Measurements from ENCODE around the gene CSNK1E.

CSNK1E gene

DNA sequence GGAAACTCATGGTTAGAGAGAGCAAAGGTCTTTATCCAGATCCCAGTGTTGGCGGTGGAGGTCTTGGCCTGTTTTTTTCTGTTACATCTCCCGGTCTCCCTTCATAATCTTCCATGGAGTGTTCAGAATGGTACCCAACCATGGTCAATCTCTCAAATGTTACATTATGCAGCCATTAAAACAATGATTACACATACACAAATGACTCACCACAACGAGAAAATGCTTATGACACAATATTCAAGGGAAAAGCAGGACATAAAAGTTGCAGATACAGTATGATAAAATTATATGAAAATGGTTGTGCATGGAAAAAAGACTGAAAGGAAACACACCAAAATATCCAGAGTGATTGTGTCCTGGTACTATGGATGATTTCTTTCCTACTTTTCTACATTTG, 17.8 kb upstream of the CSNK1E start:
- no peak for DNase-seq (ENCODE audit: low read depth in 2 of 3, low spot score in 1 of 3)

DNA sequence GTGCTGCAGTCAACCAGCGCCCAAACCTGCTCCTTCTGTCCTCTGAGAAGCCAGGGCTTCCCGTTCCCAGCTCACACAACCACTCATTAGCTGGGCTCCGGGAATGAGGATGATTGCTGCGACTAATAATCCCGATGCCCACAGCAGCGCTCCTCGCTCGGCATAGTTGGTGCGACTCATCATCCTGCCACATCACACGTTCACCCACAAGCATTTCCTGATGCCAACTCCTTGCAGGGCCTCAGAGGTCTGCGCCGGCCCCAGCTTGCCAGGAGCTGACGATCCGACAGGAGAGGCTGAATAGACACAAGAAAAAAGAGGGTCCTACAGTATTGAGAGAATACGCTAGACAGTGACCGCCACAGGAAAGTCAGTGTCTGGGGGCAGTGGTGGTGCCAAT, 10.6 kb upstream of the CSNK1E start:
- no peak for DNase-seq (ENCODE audit: low read depth in 2 of 3, low spot score in 1 of 3)

GRCh38 chr22:38327396-38327795, 10.2 kb upstream of the CSNK1E start:
- DNase-seq (ENCODE audit: low read depth in 2 of 3, low spot score in 1 of 3), result no peak

- no peak for DNase-seq (ENCODE audit: low read depth in 2 of 3, low spot score in 1 of 3)
Measured at GRCh38 chr22:38325587-38325986, 8.4 kb upstream of the CSNK1E start.

GRCh38 chr22:38320605-38321402, 3.6 kb upstream of the CSNK1E start:
- DNase-seq (ENCODE audit: low read depth in 2 of 3, low spot score in 1 of 3), result no peak

DNA sequence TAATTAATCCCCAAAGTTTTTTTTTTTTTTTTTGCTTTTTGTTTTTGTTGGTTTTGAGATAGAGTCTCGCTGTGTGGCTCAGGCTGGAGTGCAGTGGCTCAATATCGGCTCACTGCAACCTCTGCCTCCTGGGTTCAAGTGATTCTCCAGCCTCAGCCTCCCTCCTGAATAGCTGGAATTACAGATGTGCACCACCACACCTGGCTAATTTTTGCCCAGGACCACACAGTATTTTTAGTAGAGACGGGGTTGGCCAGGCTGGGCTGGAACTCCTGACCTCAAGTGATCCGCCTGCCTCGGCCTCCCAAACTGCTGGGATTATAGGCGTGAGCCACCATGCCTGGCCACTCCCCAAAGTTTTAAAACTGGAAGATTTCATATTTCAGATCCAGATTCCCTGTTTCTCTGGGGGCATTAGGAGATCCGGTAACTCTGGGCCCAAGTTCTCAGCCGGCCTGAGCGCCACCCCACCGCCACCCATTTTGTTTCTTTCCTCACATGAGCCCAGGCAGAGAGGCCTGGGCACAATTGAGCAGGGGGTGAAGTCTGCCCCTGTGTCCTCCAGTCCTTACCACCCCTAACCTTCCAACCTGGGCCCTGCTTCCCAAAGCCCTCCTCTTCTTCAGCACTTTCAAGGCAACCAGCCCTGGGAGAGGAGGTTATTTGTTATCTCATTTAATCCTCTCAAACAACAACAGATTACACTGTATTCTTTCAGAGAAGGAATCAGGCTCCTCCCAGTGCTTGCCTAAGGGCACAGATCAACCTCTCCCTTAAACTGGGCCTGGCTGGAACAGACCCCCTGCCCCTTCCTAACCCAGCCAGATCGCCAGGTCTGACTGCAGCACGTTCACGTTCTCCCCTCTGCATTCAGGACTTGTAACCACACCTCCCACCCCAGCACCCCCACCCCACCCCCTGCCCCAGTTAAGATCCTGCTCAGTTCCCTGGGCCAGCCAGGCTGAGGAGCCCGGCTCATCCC, 1.9 kb upstream of the CSNK1E start:
- DNase-seq (ENCODE audit: low read depth in 2 of 3, low spot score in 1 of 3), result no peak

DNA sequence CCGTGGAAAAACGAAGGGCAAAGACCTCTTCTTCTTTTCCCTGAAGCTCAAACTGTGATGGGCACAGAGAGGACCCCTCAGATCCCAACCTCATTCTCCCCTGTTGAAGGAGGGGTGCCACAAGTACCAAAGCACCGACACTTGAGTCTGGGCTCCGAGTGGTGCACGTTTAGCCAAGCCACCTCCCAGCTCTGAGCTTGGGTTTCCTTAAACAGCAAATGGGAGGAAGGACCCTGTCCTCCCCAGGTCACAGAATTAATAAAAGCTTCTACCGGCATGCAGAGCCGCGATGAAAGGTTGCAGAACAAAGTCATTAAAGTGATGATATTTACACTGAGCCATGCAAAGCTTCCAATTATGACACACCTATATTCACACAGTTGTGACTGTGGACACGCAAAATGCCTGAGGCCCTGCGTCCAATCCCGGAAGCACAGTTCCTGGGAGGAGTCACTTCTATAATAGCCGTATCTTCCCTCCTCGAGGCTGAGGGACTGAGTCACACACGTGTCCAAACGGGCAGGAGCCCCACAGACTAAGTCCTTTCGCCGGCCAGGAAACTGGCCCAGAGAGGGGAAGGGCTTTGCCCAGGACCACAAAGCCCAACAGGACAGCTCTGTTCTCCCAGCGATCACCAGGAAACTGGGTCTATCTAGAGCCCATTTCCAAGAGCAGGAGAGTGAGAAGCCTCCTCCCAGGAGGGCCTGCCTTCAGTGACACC, 922 bp upstream of the CSNK1E start:
- no peak for DNase-seq (ENCODE audit: low read depth in 2 of 3, low spot score in 1 of 3)

- DNase-seq (ENCODE audit: low read depth in 2 of 3, low spot score in 1 of 3), result no peak
Measured at GRCh38 chr22:38316364-38317121, 690 bp downstream of the CSNK1E start.

DNA sequence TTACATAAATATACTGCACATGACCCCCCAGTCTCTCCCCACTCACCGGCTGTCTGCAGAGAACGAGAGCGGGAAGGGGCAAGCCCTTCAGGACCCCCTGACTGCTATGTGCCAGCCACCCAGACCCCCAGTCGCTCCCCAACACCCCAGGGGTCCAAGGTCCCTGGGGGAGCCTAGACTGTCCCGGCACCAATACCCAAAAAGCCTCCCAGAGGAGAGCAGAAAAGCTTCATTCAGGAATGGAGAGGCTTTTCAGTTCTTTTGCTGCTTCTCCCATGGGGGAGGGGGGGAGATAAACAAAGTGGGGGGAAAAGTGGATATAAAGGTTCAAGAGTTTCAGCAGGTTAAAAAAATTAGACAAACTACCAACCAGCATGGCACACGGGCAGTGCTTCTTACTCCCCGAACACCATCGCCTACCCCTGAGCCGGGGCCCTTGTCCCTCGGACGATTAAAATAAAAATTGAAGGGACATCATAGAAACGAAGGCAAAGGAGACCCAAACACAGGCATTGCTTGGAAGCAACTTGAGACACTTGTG, 1.3 kb downstream of the CSNK1E start:
- DNase-seq (ENCODE audit: low read depth in 2 of 3, low spot score in 1 of 3), result no peak

DNA sequence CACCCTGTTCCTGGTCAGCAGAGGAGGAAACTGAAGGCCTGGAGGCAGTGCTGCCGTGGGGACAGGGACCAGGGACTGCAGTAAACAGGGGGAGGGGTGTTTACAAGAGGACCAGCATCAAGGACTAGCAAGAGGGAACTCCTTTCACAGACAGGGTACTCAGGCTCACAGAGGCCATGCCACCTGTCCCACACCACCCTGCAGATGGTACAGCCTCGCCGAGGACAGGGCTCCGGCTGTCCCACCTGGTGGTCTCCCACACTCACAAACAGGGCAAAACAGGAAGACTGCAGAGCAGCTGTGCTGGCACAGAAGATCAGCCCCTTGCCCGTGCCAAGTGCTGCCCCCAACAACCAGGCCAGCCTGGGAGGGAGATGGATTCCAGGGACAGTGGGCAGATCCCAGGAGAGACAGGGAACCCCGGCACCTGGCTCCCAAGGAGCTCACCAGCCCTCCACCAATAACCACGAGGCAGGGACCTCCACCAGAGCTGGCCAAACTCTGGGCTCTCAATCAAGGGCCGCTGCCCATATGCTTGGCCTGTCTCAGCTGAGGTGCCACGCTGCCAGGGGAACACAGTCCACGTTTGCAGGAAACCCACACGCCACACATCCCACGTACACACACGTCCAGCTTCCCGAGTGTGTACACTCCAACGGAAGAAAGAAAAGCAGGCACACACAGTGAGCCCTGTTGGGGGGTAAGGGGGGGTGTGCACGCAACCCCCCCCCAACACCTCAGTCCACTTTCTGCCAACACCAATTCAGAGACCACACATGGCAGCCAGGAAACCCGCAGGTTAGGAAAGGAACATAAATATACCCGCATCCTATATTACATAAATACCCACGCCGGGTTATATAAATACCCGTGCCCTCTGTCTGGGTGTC, 2.1 kb downstream of the CSNK1E start:
- DNase-seq (ENCODE audit: low read depth in 2 of 3, low spot score in 1 of 3), result no peak

GRCh38 chr22:38314051-38314932, 2.9 kb downstream of the CSNK1E start:
- no peak for DNase-seq (ENCODE audit: low read depth in 2 of 3, low spot score in 1 of 3)

DNA sequence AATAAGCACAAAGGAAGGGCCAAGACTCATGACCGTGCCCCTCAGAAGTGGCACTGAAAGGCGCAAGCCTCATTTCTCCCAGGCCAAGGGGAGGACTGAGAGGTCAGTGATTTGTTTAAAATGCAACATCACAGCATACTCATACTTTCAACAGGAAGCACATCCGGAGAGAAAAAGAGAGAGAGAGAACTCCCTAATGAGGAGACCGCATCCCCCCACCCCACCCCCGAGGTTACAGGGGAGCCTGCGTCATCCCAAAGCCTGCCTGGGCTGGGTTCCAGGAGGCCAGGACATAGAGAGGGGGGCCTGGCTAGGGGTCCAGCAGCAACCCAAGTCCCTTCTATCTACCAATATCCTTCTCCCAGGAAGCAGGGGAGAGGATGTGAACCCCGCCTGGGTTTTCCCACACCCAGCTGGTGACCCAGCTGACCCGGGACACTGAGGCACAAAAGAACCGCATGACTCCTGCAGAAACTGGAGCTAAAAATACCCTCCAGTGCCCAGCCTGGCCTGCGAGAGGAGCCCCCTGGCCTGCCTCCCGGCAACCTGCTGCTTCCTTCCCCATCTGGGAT, 3.8 kb downstream of the CSNK1E start:
- no peak for DNase-seq (ENCODE audit: low read depth in 2 of 3, low spot score in 1 of 3)

DNA sequence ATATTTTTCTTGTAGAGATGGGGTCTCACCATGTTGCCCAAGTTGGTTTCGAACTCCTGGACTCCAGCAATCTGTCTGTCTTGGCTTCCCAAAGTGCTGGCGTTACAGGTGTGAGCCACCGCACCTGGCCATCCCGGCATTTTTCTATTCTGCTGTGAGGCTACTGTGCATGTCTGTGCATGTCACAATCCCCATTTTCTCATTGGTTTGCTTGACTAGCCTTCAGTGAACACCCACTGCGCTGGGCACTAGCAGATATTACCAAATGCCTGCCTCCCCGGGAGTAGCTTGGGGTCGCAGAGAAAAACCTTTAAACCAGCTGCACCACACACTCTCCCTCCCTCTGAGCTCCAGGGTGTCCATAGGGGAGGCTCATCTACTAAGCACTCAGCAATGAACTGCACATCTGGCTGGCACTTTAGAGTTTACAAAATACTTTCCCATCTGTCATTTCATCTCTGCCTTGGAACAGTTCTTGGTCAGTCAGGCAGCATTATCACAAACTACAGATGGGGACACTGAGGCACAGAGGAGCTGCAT, 4.9 kb downstream of the CSNK1E start:
- no peak for DNase-seq (ENCODE audit: low read depth in 2 of 3, low spot score in 1 of 3)

GRCh38 chr22:38311323-38311620, 6.0 kb downstream of the CSNK1E start:
- DNase-seq (ENCODE audit: low read depth in 2 of 3, low spot score in 1 of 3), result no peak

DNA sequence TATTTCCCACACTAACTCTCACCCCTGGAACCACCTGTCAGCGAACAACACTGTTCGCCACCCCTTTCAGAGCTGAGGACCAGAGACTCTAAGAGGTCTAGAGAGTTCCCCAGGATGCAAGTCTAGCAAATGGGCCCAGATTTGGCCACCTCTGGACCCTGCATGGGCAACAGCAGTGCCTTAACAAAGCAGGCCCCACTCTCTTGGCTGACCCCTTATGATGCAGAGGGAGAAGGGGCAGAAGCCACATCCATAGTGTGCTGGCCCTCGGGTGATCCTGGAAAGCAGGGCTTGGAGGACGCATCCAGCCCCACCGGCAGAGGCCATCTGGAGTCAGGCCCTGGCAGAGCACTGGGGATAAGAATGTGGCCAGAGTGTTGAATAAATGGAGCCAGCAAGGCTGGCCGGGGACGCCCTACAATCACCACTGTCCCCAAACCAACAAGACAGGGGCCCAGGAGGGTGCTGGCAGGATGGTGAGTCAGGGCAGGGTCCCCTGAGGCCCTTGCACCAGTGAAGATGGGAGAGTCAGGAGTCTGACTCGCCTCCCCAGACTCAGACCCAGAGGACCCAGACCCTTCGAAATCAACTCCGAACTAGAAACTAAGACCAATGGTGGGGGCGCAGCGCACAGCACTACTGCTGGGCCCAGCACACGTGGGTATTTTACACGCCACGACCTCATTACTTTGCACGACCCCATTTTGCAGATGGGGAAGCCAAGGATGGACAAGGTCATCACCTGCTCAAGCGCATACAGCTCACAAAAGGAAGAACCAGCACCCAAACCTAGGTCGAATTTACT, 6.5 kb downstream of the CSNK1E start:
- no peak for DNase-seq (ENCODE audit: low read depth in 2 of 3, low spot score in 1 of 3)

DNA sequence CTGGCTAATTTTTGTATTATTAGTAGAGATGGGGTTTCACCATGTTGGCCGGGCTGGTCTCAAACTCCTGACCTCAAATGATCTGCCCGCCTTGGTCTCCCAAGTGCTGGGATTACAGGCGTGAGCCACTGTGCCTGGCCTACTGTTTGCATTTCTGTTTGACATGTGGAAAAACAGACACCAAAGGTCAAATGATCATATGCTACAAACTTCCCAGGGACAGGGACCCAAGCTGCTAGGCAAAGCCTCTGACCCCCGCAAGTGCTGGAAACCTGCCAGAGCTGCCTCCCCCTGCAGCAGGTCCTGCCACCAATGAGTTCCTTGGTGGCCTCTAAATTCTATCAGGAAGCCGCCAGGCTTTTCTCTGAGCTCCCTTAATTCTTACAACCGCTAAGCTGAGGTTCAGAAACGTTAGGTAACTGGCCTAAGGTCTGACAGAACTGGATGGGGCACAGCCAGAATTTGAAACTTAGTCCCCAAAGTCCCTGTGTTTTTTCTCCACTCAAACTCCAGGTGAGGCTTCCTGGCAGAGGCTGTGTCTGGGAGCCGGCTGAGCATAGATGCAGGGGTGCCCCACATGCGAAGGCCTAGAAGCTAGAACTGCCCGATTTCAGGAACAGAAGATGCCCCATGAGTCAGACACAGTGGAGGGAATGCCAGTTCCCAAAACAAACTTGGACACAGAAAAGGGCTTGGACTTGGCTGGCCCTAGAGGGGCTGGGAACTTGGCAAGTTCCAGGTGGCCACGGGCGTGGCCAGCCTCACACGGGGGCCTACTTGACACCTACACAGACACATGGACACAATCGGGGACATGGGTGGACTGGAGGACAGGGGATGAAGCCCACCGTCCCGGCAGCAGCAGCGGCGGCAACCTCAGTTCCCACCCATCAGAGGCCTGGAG, 7.4 kb downstream of the CSNK1E start:
- DNase-seq (ENCODE audit: low read depth in 2 of 3, low spot score in 1 of 3), result no peak

Measured in stimulated activated CD4-positive, alpha-beta T cell treated with anti-CD3 and anti-CD28 coated beads, Interleukin-12 subunit alpha, Interleukin-12 subunit beta, amount 100 ng/mL, for 48 hours (primary cell).